ENCODE results near the gene RWDD4. TPM values are rescaled to one million over a fixed set of nuclear protein-coding genes. Genes with fewer than 3 reads are reported as not detected.

Gene RWDD4
- total RNA-seq, 1 experiment from 2014 or later: 29.6 TPM

- ATAC-seq: no peak
- Histone ChIP-seq H3F3A (ENCODE audit: low read length, unreplicated experiment) (no peaks in the 10 kb centered on the region), H3K4me3 (ENCODE audit: low read length) (no peak overlapping the region), H2AFZ (ENCODE audit: low read length) (no peak overlapping the region), H3K4me1 (ENCODE audit: insufficient read depth, low read length) (no peaks in the 10 kb centered on the region), H3K9me3 (ENCODE audit: low read length) (no peaks in the 10 kb centered on the region), H3K79me2 (ENCODE audit: low read length) (no peaks in the 10 kb centered on the region), H3K27me3 (ENCODE audit: low read length) (no peaks in the 10 kb centered on the region), H3K9ac (ENCODE audit: low read length) (no peak overlapping the region), H3K4me2 (ENCODE audit: low read length) (no peak overlapping the region), H3K9me2 (replicated peaks; ENCODE audit: low read length) (no peaks in the 10 kb centered on the region), H4K20me1 (ENCODE audit: low read length) (no peaks in the 10 kb centered on the region), H3K36me3 (ENCODE audit: low read depth, low read length) (no peaks in the 10 kb centered on the region), H3K27ac (ENCODE audit: low read length) (no peak overlapping the region)
- intact Hi-C loops (cut with micrococcal nuclease): no loop called here
- POLR2A ChIA-PET (ENCODE audit: unreplicated experiment): no interaction called here
- no peak for DNase-seq
- no peak for TF ChIP-seq EZH2 (IDR thresholded peaks at IDR 0.05; ENCODE audit: low read length, unreplicated experiment)
- no peak for TF ChIP-seq CTCF (conservative IDR thresholded peaks at IDR 0.05; ENCODE audit: low read depth, low read length)
- TF ChIP-seq EZH2phosphoT487 (IDR thresholded peaks at IDR 0.05; ENCODE audit: borderline replicate concordance, low read length): no peak
- BruUV-seq (replicated peaks): no TSS peak
- CTCF ChIA-PET: no interaction called here
These were observed 40.3 kb downstream of the RWDD4 start for GRCh38 chr4:183618681-183619080.

- TF ChIP-seq EZH2phosphoT487 (IDR thresholded peaks at IDR 0.05; ENCODE audit: borderline replicate concordance, low read length) (no peak), EZH2 (IDR thresholded peaks at IDR 0.05; ENCODE audit: low read length, unreplicated experiment) (no peak), CTCF (conservative IDR thresholded peaks at IDR 0.05; ENCODE audit: low read depth, low read length) (no peak)
- CTCF ChIA-PET: no interaction called here
- Histone ChIP-seq H3K27ac (ENCODE audit: low read length) (no peak overlapping the region), H4K20me1 (ENCODE audit: low read length) (no peaks in the 10 kb centered on the region), H3K79me2 (ENCODE audit: low read length) (no peaks in the 10 kb centered on the region), H3K27me3 (ENCODE audit: low read length) (no peaks in the 10 kb centered on the region), H3K36me3 (ENCODE audit: low read depth, low read length) (no peaks in the 10 kb centered on the region), H2AFZ (ENCODE audit: low read length) (no peak overlapping the region), H3F3A (ENCODE audit: low read length, unreplicated experiment) (no peaks in the 10 kb centered on the region), H3K4me3 (ENCODE audit: low read length) (no peak overlapping the region), H3K9me2 (replicated peaks; ENCODE audit: low read length) (no peaks in the 10 kb centered on the region), H3K4me1 (ENCODE audit: insufficient read depth, low read length) (no peaks in the 10 kb centered on the region), H3K4me2 (ENCODE audit: low read length) (no peak overlapping the region), H3K9ac (ENCODE audit: low read length) (no peak overlapping the region), H3K9me3 (ENCODE audit: low read length) (no peaks in the 10 kb centered on the region)
- ATAC-seq: no peak
- POLR2A ChIA-PET (ENCODE audit: unreplicated experiment): no interaction called here
- intact Hi-C loops (cut with micrococcal nuclease): no loop called here
- DNase-seq: no peak
- no TSS peak for BruUV-seq (replicated peaks)
These were observed 41.9 kb downstream of the RWDD4 start for GRCh38 chr4:183617075-183617474.

- ATAC-seq (no peak), DNase-seq (no peak)
- H3K9ac ChIP-seq (ENCODE audit: low read length): no peak overlapping the region
- TF ChIP-seq EZH2 (IDR thresholded peaks at IDR 0.05; ENCODE audit: low read length, unreplicated experiment) (no peak), CTCF (conservative IDR thresholded peaks at IDR 0.05; ENCODE audit: low read depth, low read length) (no peak), EZH2phosphoT487 (IDR thresholded peaks at IDR 0.05; ENCODE audit: borderline replicate concordance, low read length) (no peak)
- H3K27ac ChIP-seq (ENCODE audit: low read length): no peak overlapping the region
- H3K4me2 ChIP-seq (ENCODE audit: low read length): no peak overlapping the region
- H4K20me1 ChIP-seq (ENCODE audit: low read length): no peaks in the 10 kb centered on the region
- H2AFZ ChIP-seq (ENCODE audit: low read length): no peak overlapping the region
- no peaks in the 10 kb centered on the region for H3K9me3 ChIP-seq (ENCODE audit: low read length)
- ChIA-PET POLR2A (ENCODE audit: unreplicated experiment) (no interaction called here), CTCF (no interaction called here)
- H3K4me3 ChIP-seq (ENCODE audit: low read length): no peak overlapping the region
- H3K4me1 ChIP-seq (ENCODE audit: insufficient read depth, low read length): peaks cover 8% of the 10 kb centered on the region; the same call in 1 of the 2 replicates
- H3K27me3 ChIP-seq (ENCODE audit: low read length): no peaks in the 10 kb centered on the region
- H3K36me3 ChIP-seq (ENCODE audit: low read depth, low read length): no peaks in the 10 kb centered on the region
- H3K79me2 ChIP-seq (ENCODE audit: low read length): no peaks in the 10 kb centered on the region
- no peaks in the 10 kb centered on the region for H3K9me2 ChIP-seq (replicated peaks; ENCODE audit: low read length)
- H3F3A ChIP-seq (ENCODE audit: low read length, unreplicated experiment): no peaks in the 10 kb centered on the region
- intact Hi-C loops (cut with micrococcal nuclease): no loop called here
- BruUV-seq (replicated peaks): no TSS peak
These were observed 46.4 kb downstream of the RWDD4 start for GRCh38 chr4:183612329-183613250.

Data from PC-3 (cell line).